A673 (cell line): ENCODE data around the gene MICAL2. TPM values are rescaled to one million over a fixed set of nuclear protein-coding genes. Genes with fewer than 3 reads are reported as not detected.

Source experiments
- BruUV-seq: library from RNA; stranded (reverse); fragments of 400-500 nt; replicated peaks from 2 replicates; lab custom pipeline; 2021; lab: Mats Ljungman, UMichigan
- CTCF ChIA-PET: fragments of 300-600 bp; sonication (Branson Sonifier 250); formaldehyde crosslinking; loops from one replicate; lab custom pipeline; 2022; ENCODE audit warnings: antibody characterized with exemption; lab: Charles Lee
- POLR2A ChIA-PET: fragments of 300-600 bp; sonication (Branson Sonifier 250); formaldehyde crosslinking; loops from one replicate; lab custom pipeline; 2022; ENCODE audit warnings: antibody characterized with exemption; ENCODE audit not compliant: low non-redundant PET; lab: Charles Lee
- DNase-seq: peaks from one replicate; pipeline ENCODE4 v3.0.0-alpha.2; 2015; ENCODE audit warnings: low spot score
- H3K27ac ChIP-seq: fragments of 200-600 bp; sonication (generic); 2 replicates; pipeline ENCODE4 v1.5.1; 2016; ENCODE audit warnings: mixed run types, low read depth, mild to moderate bottlenecking, mixed read lengths, antibody characterized with exemption, low read length; ENCODE audit not compliant: poor library complexity, severe bottlenecking
- H3K27me3 ChIP-seq: fragments of 200-600 bp; sonication (generic); replicated peaks from 2 replicates; pipeline ENCODE4 v1.6.1; 2017; ENCODE audit warnings: mixed run types, low read depth, mild to moderate bottlenecking, mixed read lengths, antibody characterized with exemption, low read length; ENCODE audit not compliant: insufficient read depth, poor library complexity
- H3K36me3 ChIP-seq: fragments of 200-600 bp; sonication (generic); 2 replicates; pipeline ENCODE4 v1.6.1; 2016; ENCODE audit warnings: mixed run types, mild to moderate bottlenecking, mixed read lengths, antibody characterized with exemption, low read length; ENCODE audit not compliant: insufficient read depth, poor library complexity, severe bottlenecking
- H3K4me1 ChIP-seq: fragments of 200-600 bp; sonication (generic); 2 replicates; pipeline ENCODE4 v1.6.1; 2017; ENCODE audit warnings: mixed run types, mild to moderate bottlenecking, mixed read lengths, antibody characterized with exemption, low read length; ENCODE audit not compliant: insufficient read depth, poor library complexity, severe bottlenecking
- H3K4me3 ChIP-seq: fragments of 200-600 bp; sonication (generic); 2 replicates; pipeline ENCODE4 v1.5.1; 2016; ENCODE audit warnings: low read depth, mixed run types, mild to moderate bottlenecking, mixed read lengths, low read length; ENCODE audit not compliant: poor library complexity, severe bottlenecking
- H3K9me3 ChIP-seq: fragments of 200-600 bp; sonication (generic); 2 replicates; pipeline ENCODE4 v1.6.1; 2016; ENCODE audit warnings: mixed run types, low read depth, mild to moderate bottlenecking, mixed read lengths, antibody characterized with exemption, low read length; ENCODE audit not compliant: poor library complexity, severe bottlenecking
- CTCF ChIP-seq: fragments of 300-800, 200-600 bp; sonication (generic); conservative IDR thresholded peaks from 2 replicates; pipeline ENCODE4 v1.5.1; 2017; ENCODE audit warnings: low read depth, mild to moderate bottlenecking, antibody characterized with exemption, low read length, moderate library complexity, mixed read lengths
- EZH2 ChIP-seq: fragments of 200-600 bp; sonication (generic); IDR thresholded peaks from 2 replicates; pipeline ENCODE4 v1.6.1; 2017; ENCODE audit warnings: borderline replicate concordance, low read depth, mild to moderate bottlenecking, mixed read lengths, antibody characterized with exemption, low read length; ENCODE audit not compliant: poor library complexity, severe bottlenecking
- intact Hi-C: fragments of 100-400 bp; cut with micrococcal nuclease; formaldehyde crosslinking; loops from one replicate; pipeline ENCODE4 v1.10.0; 2022; ENCODE audit not compliant: unreplicated experiment
- total RNA-seq: library from RNA; stranded (reverse); gene quantifications from 2 replicates; pipeline ENCODE4 v1.2.3, GENCODE V29; 2021

MICAL2 gene
- total RNA-seq, 1 experiment from 2014 or later = 1.1 TPM

GRCh38 chr11:12161603-12162350, 51.4 kb downstream of the MICAL2 start:
- Histone ChIP-seq H3K27ac (no peak overlapping the region), H3K9me3 (no peaks in the 10 kb centered on the region), H3K27me3 (no peaks in the 10 kb centered on the region), H3K36me3 (no peaks in the 10 kb centered on the region), H3K4me3 (no peak overlapping the region), H3K4me1 (no peaks in the 10 kb centered on the region)
- CTCF ChIA-PET = no interaction called here
- intact Hi-C loops = no loop called here
- BruUV-seq = no TSS peak
- no peak for DNase-seq
- POLR2A ChIA-PET = no interaction called here
- TF ChIP-seq CTCF (no peak), EZH2 (no peak)

- H3K27ac ChIP-seq = no peak overlapping the region
These were observed 52.3 kb downstream of the MICAL2 start for GRCh38 chr11:12162652-12163051.

GRCh38 chr11:12163181-12163941, 53.0 kb downstream of the MICAL2 start:
- POLR2A ChIA-PET = no interaction called here
- H3K27ac ChIP-seq = no peak overlapping the region
- BruUV-seq = no TSS peak
- no peaks in the 10 kb centered on the region for H3K36me3 ChIP-seq
- CTCF ChIA-PET = interaction anchor here (1.0 kb wide), 1 partner anchor 118 kb away, joined by 3 read pairs; no protein-coding TSS in a partner anchor
- TF ChIP-seq CTCF (no peak), EZH2 (no peak)
- H3K4me1 ChIP-seq = peaks cover 6% of the 10 kb centered on the region
- intact Hi-C loops = no loop called here
- DNase-seq = no peak
- no peaks in the 10 kb centered on the region for H3K9me3 ChIP-seq
- H3K4me3 ChIP-seq = no peak overlapping the region
- H3K27me3 ChIP-seq = no peaks in the 10 kb centered on the region

More at GRCh38 chr11:12162652-12163051, 52.3 kb downstream of the MICAL2 start:
- BruUV-seq = no TSS peak
- Histone ChIP-seq H3K9me3 (no peaks in the 10 kb centered on the region), H3K36me3 (no peaks in the 10 kb centered on the region), H3K4me3 (no peak overlapping the region), H3K4me1 (peaks cover 6% of the 10 kb centered on the region), H3K27me3 (no peaks in the 10 kb centered on the region)
- intact Hi-C loops = no loop called here
- no peak for TF ChIP-seq CTCF
- TF ChIP-seq EZH2 = no peak
- ChIA-PET CTCF (no interaction called here), POLR2A (no interaction called here)
- DNase-seq = no peak
